HG02840 (cell line): ENCODE results near the gene UBE2D3.

ENCODE experiments used
- ATAC-seq: cut with Tn5 transposase; IDR thresholded peaks from one replicate; pipeline ENCODE4 v1.9.1; 2021; ENCODE audit warnings: mild to moderate bottlenecking, moderate library complexity, moderate number of reproducible peaks; ENCODE audit not compliant: unreplicated experiment, low FRiP score

UBE2D3 gene

DNA sequence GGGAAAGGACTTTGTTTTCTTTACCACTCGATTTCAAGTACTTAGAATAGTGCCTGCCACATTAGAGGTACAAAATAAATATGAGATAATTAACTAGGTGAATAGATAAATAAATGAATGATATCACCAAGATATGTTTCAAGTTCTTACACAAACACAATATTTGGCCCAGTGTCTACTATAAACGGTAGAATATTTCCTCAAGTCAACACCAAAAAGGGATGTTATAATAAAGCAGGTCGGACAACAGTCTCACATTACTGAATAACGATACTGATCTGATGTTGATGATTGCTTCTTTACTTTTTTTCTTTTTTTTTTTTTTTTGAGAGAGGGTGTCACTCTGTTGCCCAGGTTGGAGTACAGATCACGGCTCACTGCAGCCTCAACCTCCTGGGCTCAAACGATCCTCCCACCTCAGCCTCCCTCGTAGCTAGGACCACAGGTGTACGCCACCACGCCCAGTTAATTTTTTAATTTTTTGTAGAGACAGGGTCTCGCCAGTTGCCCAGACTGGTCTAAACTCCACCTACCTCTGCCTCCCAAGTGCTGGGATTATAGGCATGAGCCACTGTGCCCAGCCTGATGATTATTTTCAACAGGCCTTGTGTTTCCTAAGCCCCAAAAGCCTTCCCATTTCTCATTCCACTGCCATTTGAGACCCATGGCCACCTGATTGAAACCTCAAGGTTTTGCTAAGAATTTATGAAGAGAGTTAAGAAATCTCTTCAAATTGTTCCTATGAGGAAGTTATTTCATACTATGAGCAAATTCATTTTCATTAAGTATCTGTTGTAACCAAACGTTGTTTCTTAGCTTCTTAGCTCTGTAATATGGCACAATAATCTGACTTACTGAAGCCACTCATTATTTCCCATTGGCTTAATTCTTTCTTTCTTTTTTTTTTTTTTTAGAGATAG, 68.8 kb downstream of the UBE2D3 start:
- ATAC-seq, result no peak

DNA sequence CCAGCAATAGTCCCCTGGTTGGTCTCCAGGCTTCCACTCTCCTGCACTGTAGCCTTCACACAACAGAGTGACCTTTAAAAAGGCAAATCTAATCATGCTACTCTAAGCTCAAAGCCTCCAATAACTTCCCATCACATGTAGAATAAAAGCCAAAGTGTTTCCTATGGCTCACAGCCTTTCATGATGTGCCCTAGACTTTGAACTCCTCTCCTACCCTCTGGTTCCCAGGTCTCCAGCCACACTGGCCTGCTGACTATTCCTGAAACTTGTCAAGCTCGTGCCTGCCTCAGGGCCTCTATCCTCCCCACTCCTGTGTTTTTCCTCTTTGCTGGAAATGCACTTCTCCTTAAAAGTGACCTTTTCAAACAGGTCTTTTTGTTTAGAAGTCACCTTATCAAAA, 69.7 kb downstream of the UBE2D3 start:
- no peak for ATAC-seq

DNA sequence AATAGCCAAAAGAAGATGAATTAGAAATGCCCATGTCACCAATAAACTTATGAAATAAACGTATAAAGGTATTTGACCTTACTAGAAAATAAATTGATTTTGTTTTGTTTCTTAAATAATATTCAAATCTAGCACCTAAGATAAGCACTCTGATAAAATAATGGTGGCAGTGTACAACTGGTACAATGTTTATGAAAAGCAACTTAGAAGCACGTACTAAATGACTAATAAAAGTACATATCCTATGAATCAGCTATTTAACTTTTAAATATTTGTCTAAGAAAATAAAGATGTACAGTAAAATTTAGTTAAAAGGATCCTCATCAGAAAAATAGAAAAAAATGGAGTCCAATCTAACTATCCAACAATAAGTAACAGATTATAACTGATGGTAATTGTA, 73.3 kb downstream of the UBE2D3 start:
- no peak for ATAC-seq

DNA sequence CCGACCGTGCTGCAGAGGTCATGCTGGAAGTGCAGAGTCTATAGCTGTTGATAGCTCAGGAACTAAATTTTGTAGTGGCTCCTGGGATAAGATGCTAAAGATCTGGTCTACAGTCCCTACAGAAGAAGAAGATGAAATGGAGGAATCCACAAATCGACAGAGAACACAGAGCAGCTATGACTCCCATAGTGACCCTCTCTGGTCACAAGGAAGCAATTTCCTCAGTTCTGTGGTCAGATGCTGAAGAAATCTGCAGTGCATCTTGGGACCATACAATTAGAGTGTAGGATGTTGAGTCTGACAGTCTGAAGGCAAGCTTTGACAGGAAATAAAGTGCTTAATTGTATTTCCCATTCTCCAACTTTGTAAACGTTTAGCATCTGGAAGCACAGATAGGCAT, 75.4 kb downstream of the UBE2D3 start:
- ATAC-seq, result no peak
